ENCODE data around the gene CCL14.

GRCh38 chr17:36001110-36001771 lies 14.7 kb upstream of the CCL14 start, which contains the start of gene CCL15:
- peak in 1 of 6 experiments; percentile 15 for TF ChIP-seq CTCF (IDR thresholded peaks at IDR 0.05)
- TF ChIP-seq POLR2A (IDR thresholded peaks at IDR 0.05): peak; percentile 87 to 93
